Esophagus muscularis mucosa (tissue), 4 donors: Measurements from ENCODE around the gene SPZ1. TPM values are rescaled to one million over a fixed set of nuclear protein-coding genes. Genes with fewer than 3 reads are reported as not detected.

Source experiments
- DNase-seq: peaks from one replicate; pipeline ENCODE4 v3.0.0-alpha.2; 2017; ENCODE audit errors: extremely low spot score
- H3K27ac ChIP-seq, 4 donors: fragments of 200-600 bp; sonication (generic); replicated peaks in 1 of 4; 1 replicate in 3 of 4; 2 replicates in 1 of 4; pipeline ENCODE4 v1.5.1; 2016 to 2019; ENCODE audit warnings: mild to moderate bottlenecking in 1 of 4
- H3K27me3 ChIP-seq, 4 donors: fragments of 200-600 bp; sonication (generic); one replicate each; pipeline versions ENCODE4 v1.5.1 to v1.6.0; 2016 to 2019
- H3K36me3 ChIP-seq, 4 donors: fragments of 200-600 bp; sonication (generic); one replicate each; pipeline ENCODE4 v1.5.1; 2016 to 2019
- H3K4me1 ChIP-seq, 4 donors: fragments of 200-600 bp; sonication (generic); one replicate each; pipeline ENCODE4 v1.5.1; 2016 to 2019
- H3K4me3 ChIP-seq, 4 donors: fragments of 200-600 bp; sonication (generic); 1 replicate in 2 of 4; 2 replicates in 2 of 4; pipeline ENCODE4 v1.5.1; 2016 to 2019; ENCODE audit warnings: mild to moderate bottlenecking in 4 of 4, moderate library complexity in 1 of 4
- H3K9me3 ChIP-seq, 4 donors: fragments of 200-600 bp; sonication (generic); 1 replicate in 3 of 4; 2 replicates in 1 of 4; pipeline ENCODE4 v1.5.1; 2016 to 2019
- CTCF ChIP-seq, 3 experiments: fragments of 200-600 bp in 2 of 3; fragments of 450-650 bp in 1 of 3; sonication (generic) in 2 of 3; IDR thresholded peaks; one replicate each; pipeline ENCODE4 v1.5.1; 2017 to 2019; ENCODE audit warnings: antibody characterized with exemption in 3 of 3, mild to moderate bottlenecking in 2 of 3, moderate library complexity in 1 of 3
- EP300 ChIP-seq: sonication (generic); formaldehyde crosslinking; IDR thresholded peaks from one replicate; pipeline ENCODE4 v1.6.1; 2017; ENCODE audit warnings: antibody characterized with exemption
- POLR2A ChIP-seq: fragments of 450-650 bp; IDR thresholded peaks from one replicate; pipeline ENCODE4 v1.6.1; 2017; ENCODE audit warnings: antibody characterized with exemption, moderate library complexity, mild to moderate bottlenecking, low read depth
- POLR2AphosphoS5 ChIP-seq, 2 donors: sonication (generic); formaldehyde crosslinking; IDR thresholded peaks; one replicate each; pipeline ENCODE4 v1.6.1; 2017; ENCODE audit warnings: antibody characterized with exemption in 2 of 2
- WGBS: methylation state at CpG from one replicate; pipeline ENCODE4 v1.1.5; 2018; 5-methylcytosine and 5-hydroxymethylcytosine counted together
- intact Hi-C: fragments of 100-400 bp; cut with DNase I; formaldehyde crosslinking; loops from one replicate; pipeline ENCODE4 v1.15.1; 2023
- total RNA-seq, 4 donors: library from RNA; depleted of rRNA; stranded (reverse); fragments of >200 nt; gene quantifications; one replicate each; pipeline versions ENCODE4 v1.1.0 to v1.2.1, GENCODE V29; 2016

The SPZ1 gene
- total RNA-seq, 4 donors from 2014 or later = not detected

- intact Hi-C loops = no loop called here
These were observed 37.9 kb downstream of the SPZ1 start for GRCh38 chr5:80357671-80358070.

GRCh38 chr5:80360914-80361444 is 41.2 kb downstream of the SPZ1 start:
- no peak overlapping the region for H3K4me3 ChIP-seq
- no peaks in the 10 kb centered on the region for H3K36me3 ChIP-seq
- no peaks in the 10 kb centered on the region for H3K9me3 ChIP-seq
- intact Hi-C loops = no loop called here
- TF ChIP-seq CTCF (IDR thresholded peaks at IDR 0.05) = no peak
- TF ChIP-seq POLR2A = no peak
- no peak for TF ChIP-seq POLR2AphosphoS5 (IDR thresholded peaks at IDR 0.05)
- no peak for TF ChIP-seq EP300
- H3K27ac ChIP-seq = no peak overlapping the region
- no peaks in the 10 kb centered on the region for H3K4me1 ChIP-seq
- DNase-seq = no peak
- H3K27me3 ChIP-seq = no peaks in the 10 kb centered on the region

More at GRCh38 chr5:80357671-80358070, 37.9 kb downstream of the SPZ1 start:
- H3K4me3 ChIP-seq = no peak overlapping the region
- H3K27me3 ChIP-seq = no peaks in the 10 kb centered on the region
- H3K27ac ChIP-seq = no peak overlapping the region
- H3K4me1 ChIP-seq = no peaks in the 10 kb centered on the region
- no peak for DNase-seq
- no peaks in the 10 kb centered on the region for H3K36me3 ChIP-seq
- whole genome bisulfite sequencing = 82% methylated on average over 1 of the region's 1 CpG
- TF ChIP-seq POLR2A (no peak), CTCF (IDR thresholded peaks at IDR 0.05) (no peak), POLR2AphosphoS5 (IDR thresholded peaks at IDR 0.05) (no peak), EP300 (no peak)
- H3K9me3 ChIP-seq = no peaks in the 10 kb centered on the region

GRCh38 chr5:80364892-80365291 is 45.1 kb downstream of the SPZ1 start:
- Histone ChIP-seq H3K9me3 (no peaks in the 10 kb centered on the region), H3K27ac (no peak overlapping the region), H3K27me3 (no peaks in the 10 kb centered on the region), H3K4me1 (no peaks in the 10 kb centered on the region), H3K36me3 (no peaks in the 10 kb centered on the region), H3K4me3 (no peak overlapping the region)
- WGBS = 95% methylated on average over 6 of the region's 6 CpGs
- no peak for TF ChIP-seq EP300
- no peak for TF ChIP-seq CTCF (IDR thresholded peaks at IDR 0.05)
- TF ChIP-seq POLR2AphosphoS5 (IDR thresholded peaks at IDR 0.05) = no peak
- no peak for TF ChIP-seq POLR2A
- intact Hi-C loops = no loop called here
- DNase-seq = no peak

- intact Hi-C loops = no loop called here
- Histone ChIP-seq H3K27ac (no peak overlapping the region), H3K4me1 (no peaks in the 10 kb centered on the region), H3K36me3 (no peaks in the 10 kb centered on the region), H3K27me3 (no peaks in the 10 kb centered on the region), H3K4me3 (no peak overlapping the region), H3K9me3 (no peaks in the 10 kb centered on the region)
- no peak for DNase-seq
- TF ChIP-seq POLR2AphosphoS5 (IDR thresholded peaks at IDR 0.05) = no peak
- TF ChIP-seq EP300 = no peak
- no peak for TF ChIP-seq CTCF (IDR thresholded peaks at IDR 0.05)
- no peak for TF ChIP-seq POLR2A
- WGBS = 79% methylated on average over 4 of the region's 4 CpGs
These were observed 49.1 kb downstream of the SPZ1 start for GRCh38 chr5:80368661-80369480.
